ENCODE results near the gene SLC16A10. TPM values are rescaled to one million over a fixed set of nuclear protein-coding genes. Genes with fewer than 3 reads are reported as not detected.

SLC16A10 gene
- total and polyA plus RNA-seq, 2 of the 13 experiments (the other 11 are each of a cell fraction or from before 2014, with no cell fraction given), result 8.2 to 20.1 TPM

GRCh38 chr6:111192911-111193555 is 105.7 kb downstream of the SLC16A10 start:
- H3K36me3 ChIP-seq (replicated peaks in 1 of 2; ENCODE audit: control insufficient read depth in 1 of 2, insufficient read depth in 2 of 2, low read length in 2 of 2), result no peaks in the 10 kb centered on the region
- H4K20me1 ChIP-seq (ENCODE audit: insufficient read depth, low read length), result no peaks in the 10 kb centered on the region
- no peaks in the 10 kb centered on the region for H3K79me2 ChIP-seq (ENCODE audit: insufficient read depth, low read length)
- TF ChIP-seq NFIC (IDR thresholded peaks at IDR 0.05; ENCODE audit: low read length) (no peak), FUBP1 (CRISPR knock-in tag; IDR thresholded peaks at IDR 0.05; ENCODE audit: borderline replicate concordance) (no peak), HIC2 (CRISPR knock-in tag; IDR thresholded peaks at IDR 0.05; ENCODE audit: low read depth) (no peak), IRF9 (CRISPR knock-in tag; IDR thresholded peaks at IDR 0.05; ENCODE audit: borderline replicate concordance) (no peak), RAD51 (IDR thresholded peaks at IDR 0.05; ENCODE audit: borderline replicate concordance) (no peak), FOXA3 (CRISPR knock-in tag; IDR thresholded peaks at IDR 0.05) (no peak), THAP9 (CRISPR knock-in tag; IDR thresholded peaks at IDR 0.05; ENCODE audit: borderline replicate concordance) (no peak), ASH2L (IDR thresholded peaks at IDR 0.05; ENCODE audit: insufficient read length, low read depth, low read length) (no peak), SMARCE1 (IDR thresholded peaks at IDR 0.05; ENCODE audit: borderline replicate concordance) (no peak), FOXC1 (CRISPR knock-in tag; IDR thresholded peaks at IDR 0.05; ENCODE audit: borderline replicate concordance) (no peak), SIX1 (CRISPR knock-in tag; IDR thresholded peaks at IDR 0.05; ENCODE audit: borderline replicate concordance) (no peak), ZNF282 (IDR thresholded peaks at IDR 0.05; ENCODE audit: partially characterized antibody) (no peak), PAX8 (CRISPR knock-in tag; IDR thresholded peaks at IDR 0.05; ENCODE audit: borderline replicate concordance) (no peak), KLF9 (CRISPR knock-in tag; IDR thresholded peaks at IDR 0.05; ENCODE audit: low read depth) (no peak), SNRNP70 (IDR thresholded peaks at IDR 0.05; ENCODE audit: low read depth, low read length) (no peak), ZNF136 (CRISPR knock-in tag; IDR thresholded peaks at IDR 0.05; ENCODE audit: low read depth) (no peak)
- no peaks in the 10 kb centered on the region for H3K9me3 ChIP-seq (ENCODE audit: low read length)
- FAIRE-seq (no peak), DNase-seq (ENCODE audit: low spot score) (no peak), ATAC-seq (no peak)
- no peak overlapping the region for H3K9ac ChIP-seq (ENCODE audit: insufficient read depth, low read depth, low read length)
- no peaks in the 10 kb centered on the region for H3K27me3 ChIP-seq (ENCODE audit: control insufficient read depth in 1 of 2, insufficient read depth in 2 of 2, low read length in 2 of 2)
- POLR2A ChIA-PET, result no interaction called here
- in situ Hi-C loops (cut with HindIII; ENCODE audit: extremely low pct_ligation_motif_present, low pct_unique_long_range_greater_than_20kb), result no loop called here
- H3K27ac ChIP-seq (ENCODE audit: extremely low read length, insufficient read depth, low read length), result no peak overlapping the region
- intact Hi-C loops (cut with micrococcal nuclease; ENCODE audit: unreplicated experiment), result no loop called here
- H3K4me2 ChIP-seq (ENCODE audit: low read depth, low read length), result no peak overlapping the region
- no TSS peak for BruUV-seq (replicated peaks)
- H3K4me1 ChIP-seq (ENCODE audit: insufficient read depth, low read length), result peaks cover 11% of the 10 kb centered on the region
- no peak overlapping the region for H3K4me3 ChIP-seq (replicated peaks in 1 of 3; ENCODE audit: insufficient read depth in 1 of 3, low read depth in 2 of 3, low read length in 3 of 3)
- CTCF ChIA-PET (ENCODE audit: low intra/inter-chr PET ratio, low total read pairs), result no interaction called here
- H2AFZ ChIP-seq (ENCODE audit: low read length), result no peak overlapping the region
